Activated T-cell treated with anti-CD3 and anti-CD28 coated beads for 48 hours (primary cell): ENCODE measurements around the gene CCL18.
"Not testable (repeated sequence)": the region's sequence is repeated elsewhere in the genome, so short reads cannot be mapped to it uniquely, and the experiment has no call there.

Source experiments
- DNase-seq: peaks from one replicate; pipeline ENCODE4 v3.0.0-alpha.2; 2020; ENCODE audit warnings: low read depth

Gene CCL18

GRCh38 chr17:36071751-36072150 is 7.7 kb downstream of the CCL18 start:
- DNase-seq, result no peak

GRCh38 chr17:36072431-36073121 is 8.5 kb downstream of the CCL18 start:
- DNase-seq, result peak; percentile 74

- DNase-seq, result no peak
Observed at GRCh38 chr17:36074365-36074764, 10.3 kb downstream of the CCL18 start.

DNA sequence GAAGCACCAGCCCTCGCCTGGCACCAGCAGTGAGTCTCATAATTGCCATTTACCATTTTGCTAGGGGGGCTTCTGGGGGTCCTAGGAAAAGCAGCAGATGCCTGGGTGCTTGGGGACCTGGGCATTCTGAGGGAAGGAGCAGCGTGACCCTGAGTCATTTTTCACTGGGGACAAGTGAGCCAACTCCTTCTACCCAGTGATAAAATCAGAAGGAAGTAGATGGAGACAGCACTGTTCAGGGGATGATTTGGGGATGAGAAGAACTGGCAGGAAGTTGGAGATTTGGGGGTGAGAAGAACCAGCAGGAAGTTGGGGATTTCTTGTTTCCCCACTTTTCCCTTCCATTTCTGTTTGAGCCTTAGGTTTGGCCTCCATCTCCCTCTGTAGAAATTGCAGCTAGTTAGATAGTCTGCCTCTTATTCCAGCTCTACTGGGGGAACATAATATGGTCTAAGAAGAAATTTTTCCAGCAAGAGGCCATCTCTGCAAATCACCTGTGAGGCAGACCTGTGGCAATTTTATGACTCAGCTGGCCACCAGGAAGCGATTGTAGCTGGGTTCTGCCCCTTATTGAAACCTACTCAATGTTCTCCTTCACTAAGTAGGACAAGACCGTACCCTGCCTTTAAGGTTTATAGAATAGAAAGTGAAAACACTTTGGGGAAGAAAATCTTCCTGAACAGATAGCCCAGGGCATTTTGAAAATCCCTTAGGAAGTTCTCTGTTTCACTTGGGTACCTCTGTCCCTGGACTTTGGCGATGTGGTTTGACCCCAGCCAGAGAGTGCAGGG is 17.8 kb downstream of the CCL18 start:
- not testable (repeated sequence) for DNase-seq

DNA sequence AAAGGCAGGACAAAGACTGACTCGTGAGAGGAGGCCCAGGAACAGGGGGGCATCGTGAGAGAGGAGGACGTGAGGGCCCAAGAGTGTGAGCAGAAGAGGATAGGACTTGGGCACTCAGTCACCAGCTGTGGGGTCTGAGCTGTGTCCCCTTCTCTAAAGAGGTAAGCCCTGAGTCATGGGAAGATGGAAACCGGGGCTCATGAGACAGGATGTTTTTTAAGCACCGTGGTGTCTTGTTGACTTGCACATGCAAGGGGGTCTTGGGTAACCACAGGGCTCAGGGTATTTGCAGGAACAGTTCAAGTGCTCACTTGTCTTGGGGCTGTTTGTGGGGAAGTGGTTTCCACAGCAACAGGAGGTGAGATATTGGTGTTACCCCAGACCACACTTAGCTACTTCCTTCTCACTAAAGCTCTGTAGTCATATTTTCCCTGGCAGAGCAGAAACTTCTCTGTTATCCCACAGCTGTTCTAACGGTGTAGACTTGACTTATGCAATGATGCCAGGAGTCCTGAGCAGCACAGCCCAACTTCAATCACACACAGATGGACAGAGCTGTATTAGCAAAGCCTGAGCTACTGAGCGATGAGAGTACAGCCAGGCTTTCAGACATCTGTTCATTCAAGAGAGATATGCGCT is 18.5 kb downstream of the CCL18 start:
- DNase-seq, result peak; percentile 34

GRCh38 chr17:36083691-36084090 is 19.6 kb downstream of the CCL18 start:
- DNase-seq, result not testable (repeated sequence)

DNA sequence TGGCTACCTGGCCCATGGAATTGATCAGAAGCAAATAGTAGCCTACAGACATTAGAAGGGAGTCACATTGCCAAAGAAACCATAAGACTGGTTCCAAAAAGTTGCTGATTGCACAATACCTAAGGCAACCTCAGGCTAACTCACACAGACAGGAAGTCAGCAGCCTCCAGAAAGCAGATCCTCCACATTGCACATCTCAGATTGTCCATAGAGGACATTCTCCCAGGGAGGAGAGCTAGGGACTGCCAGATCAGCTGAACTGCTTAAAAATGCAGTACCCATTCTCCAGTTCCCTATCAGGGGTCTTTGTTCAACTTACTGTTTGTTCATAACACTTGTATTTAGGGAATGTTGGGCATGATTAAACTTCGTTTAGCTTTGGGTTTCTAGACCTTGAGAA is 21.7 kb downstream of the CCL18 start:
- DNase-seq, result no peak

DNA sequence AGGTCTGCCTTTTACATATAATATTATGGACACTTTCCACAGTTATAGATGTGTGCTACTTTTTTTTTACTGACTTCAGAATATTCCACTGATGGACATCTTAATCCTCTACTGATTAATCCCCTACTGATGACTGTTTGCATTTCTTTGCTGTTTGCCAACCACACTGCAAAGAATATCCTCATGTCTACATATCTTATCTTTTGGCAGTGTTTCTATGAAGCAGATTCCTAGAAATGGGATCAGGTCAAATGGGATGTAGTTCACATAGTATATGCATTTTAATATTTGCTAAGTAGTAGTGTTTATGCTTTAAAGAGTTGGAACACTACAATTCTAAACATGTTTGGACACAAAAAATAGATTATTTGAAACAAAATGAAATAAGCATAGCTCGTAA is 22.7 kb downstream of the CCL18 start:
- no peak for DNase-seq

- DNase-seq, result not testable (repeated sequence)
Observed at GRCh38 chr17:36087471-36087870, 23.4 kb downstream of the CCL18 start.

- DNase-seq, result not testable (repeated sequence)
Observed at GRCh38 chr17:36087897-36088572, 24.0 kb downstream of the CCL18 start.

- no peak for DNase-seq
Observed at GRCh38 chr17:36088670-36089338, 24.7 kb downstream of the CCL18 start.

DNA sequence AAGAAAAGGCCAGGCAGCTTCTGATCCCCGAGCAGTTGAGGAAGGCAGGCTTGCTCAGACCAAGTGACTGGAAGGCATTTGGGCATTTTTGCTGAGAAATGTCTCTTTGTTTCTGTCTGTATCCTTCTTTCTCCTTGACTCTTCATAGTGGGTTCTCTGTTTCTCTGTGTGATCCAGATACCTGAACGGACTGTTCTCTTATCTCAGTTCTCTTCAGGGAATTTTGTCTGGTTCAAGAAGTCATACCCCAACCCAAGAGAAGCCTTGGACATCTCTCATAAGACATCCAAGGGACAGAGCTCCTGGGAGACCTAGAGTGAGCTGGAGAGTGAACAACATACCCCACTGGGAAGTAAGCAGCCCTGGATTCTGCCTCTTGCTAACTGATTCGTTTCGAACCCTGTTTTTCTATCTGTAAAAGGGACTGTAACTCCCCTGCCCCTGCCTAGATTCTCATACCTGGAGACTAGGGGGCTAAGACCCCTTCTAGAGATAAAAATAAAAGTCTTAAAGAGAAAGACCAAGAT is 25.3 kb downstream of the CCL18 start:
- no peak for DNase-seq

DNA sequence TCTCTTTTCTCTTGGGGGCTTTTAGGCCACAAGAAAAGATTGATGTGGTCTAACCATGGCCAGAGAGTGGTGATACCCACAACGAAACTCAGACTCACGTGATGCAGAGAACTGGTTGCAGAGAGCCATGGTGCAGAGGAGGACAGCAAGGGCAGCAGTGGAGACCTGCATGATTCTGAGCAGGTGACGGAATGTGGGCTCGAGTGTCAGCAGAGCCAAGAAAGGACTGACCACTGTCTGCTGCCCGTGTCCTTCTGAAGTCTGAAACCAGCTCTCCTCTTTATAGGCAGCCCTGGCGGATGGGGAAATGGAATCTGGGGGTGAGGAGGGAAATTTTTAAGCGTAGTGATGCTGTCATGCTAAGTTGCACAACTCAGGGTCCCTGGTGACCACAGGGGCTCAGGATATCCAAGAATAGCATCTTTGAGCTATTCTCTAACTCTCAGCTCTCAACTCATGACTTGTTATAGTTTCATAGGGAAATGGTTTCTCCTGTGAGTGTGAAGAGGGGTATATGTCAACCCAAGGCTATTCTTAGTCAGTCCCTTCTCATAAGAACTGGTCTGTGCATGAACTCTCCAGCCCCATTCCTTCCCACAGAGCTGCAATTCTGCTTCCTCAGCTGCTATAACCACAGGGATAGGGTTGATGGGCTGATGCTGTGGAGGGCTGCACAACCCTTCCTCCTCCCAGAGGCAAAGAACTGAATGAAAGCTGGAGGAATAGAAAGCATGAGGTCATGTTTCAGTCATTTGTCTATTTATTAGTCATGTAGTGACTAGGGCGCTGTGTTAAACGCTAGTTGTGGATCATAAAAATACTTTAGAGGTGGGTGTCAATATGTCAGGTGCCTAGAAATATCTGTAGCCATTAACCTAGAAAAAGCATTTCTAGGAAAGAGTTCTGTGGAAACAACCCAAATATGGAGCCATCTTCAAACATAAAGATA is 26.1 kb downstream of the CCL18 start, which contains the start of gene CCL3:
TSS of gene CCL3 (minus strand) at position 256 of the 949 bp plus-strand sequence. CDS start at position 171, 85 bp downstream.
- DNase-seq, result peak; percentile 41

- DNase-seq, result peak; percentile 40
Observed at GRCh38 chr17:36092230-36092629, 28.2 kb downstream of the CCL18 start.

DNA sequence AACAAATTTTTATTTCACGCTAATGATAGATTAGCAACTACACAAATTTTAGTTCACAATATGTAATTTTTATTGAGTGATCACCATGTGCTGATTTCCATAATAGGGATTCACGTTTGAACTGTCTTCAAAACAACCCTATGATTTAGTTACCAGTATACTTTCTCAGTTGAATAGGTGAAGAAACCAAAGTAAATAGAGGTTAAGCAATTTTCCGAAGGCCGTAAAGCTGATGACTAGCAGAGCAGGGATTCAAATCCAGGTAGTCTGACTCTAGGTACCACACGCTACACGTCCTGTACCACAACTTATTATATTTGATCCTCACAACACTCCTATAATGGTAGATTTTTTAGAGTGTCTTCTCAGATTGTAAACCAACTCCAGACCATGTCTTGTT is 28.6 kb downstream of the CCL18 start:
- not testable (repeated sequence) for DNase-seq

DNA sequence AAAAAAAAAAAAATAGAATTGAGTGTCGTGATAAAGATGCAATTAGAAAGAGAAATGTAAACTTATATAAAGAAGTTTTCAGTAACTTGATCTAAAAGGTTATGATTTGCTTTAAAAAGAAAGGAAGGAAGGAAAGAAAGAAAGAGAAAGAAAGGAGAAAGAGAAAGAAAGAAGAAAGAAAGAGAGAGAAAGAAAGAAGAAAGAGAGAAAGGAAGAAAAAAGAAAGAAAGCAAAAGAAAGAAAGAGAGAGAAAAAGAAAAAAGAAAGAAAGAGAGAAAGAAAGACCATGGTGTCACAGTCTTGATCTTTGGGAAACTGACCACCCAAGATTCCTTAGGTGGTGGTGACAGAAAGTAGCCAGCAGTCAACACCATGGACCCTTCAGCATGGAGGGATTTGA is 30.2 kb downstream of the CCL18 start:
- no peak for DNase-seq

DNA sequence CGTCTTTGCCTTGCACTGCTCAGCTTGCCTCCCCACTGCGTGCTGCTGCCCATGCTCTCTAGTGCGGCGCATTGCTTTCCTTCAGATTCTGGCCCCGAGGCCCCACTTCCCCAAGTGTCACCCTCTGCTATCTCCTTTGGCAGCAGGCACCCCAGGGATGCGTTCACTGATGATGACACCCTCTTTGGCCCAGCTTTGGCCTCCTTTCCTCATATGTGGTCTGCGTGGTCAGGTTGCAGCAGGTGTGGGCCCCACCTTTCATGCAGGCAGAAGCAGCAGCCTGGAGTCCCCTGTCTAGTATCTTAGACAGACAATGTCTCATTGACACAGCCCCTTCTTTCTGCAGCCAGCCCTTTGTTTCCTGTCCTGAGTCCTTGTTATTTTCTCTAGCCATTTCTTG is 30.7 kb downstream of the CCL18 start:
- no peak for DNase-seq

DNA sequence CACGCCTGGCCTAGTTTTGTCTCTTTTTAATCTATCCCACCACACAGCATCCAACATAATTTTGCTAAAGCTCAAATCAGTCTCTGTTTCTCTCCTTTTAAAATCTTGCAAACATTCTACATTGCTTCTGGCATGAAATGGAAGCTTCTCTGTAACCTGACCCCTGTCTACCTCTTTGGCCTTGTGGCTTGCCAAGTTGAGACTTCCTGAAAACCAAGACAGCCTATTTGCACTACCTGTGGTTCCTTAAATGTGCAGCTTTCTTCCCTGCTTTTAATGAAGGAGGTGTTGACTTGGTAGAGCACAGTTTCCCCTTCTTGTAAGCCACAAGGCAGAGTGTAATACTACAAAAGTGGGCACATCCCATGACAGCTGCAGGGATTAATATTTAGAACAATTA is 31.9 kb downstream of the CCL18 start:
- DNase-seq, result no peak

GRCh38 chr17:36099004-36099403 is 34.9 kb downstream of the CCL18 start:
- not testable (repeated sequence) for DNase-seq

DNA sequence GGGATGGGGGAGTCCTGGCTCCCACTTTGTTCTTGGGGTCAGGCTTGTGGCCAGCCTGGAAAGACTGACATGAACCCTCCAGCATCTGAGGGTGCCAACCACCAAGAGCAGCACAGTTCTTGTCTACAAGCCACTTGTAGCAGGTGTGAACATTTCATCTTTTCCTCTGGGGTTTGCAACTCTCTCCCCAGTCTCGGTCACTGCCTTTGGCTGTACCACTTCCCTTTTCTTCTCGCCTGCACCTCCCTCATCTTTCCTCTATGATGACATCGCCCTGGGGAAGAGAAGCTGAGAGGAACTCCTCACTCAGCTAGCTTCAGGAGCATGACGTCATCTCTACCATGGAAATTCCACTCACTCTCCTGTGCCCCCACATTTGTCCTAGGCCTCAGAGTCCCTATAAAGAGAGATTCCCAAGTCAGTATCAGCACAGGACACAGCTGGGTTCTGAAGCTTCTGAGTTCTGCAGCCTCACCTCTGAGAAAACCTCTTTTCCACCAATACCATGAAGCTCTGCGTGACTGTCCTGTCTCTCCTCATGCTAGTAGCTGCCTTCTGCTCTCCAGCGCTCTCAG is 39.4 kb downstream of the CCL18 start, which contains the start of gene CCL4:
TSS of gene CCL4 (plus strand) at position 427 of the 575 bp plus-strand sequence. CDS start at position 506, 79 bp downstream.
- not testable (repeated sequence) for DNase-seq
